KG1 (cell line): ENCODE measurements around the gene CA9.

Source experiments
- DNase-seq: peaks from one replicate; lab custom pipeline; 2025; lab: John Stamatoyannopoulos, UW

CA9 gene

DNA sequence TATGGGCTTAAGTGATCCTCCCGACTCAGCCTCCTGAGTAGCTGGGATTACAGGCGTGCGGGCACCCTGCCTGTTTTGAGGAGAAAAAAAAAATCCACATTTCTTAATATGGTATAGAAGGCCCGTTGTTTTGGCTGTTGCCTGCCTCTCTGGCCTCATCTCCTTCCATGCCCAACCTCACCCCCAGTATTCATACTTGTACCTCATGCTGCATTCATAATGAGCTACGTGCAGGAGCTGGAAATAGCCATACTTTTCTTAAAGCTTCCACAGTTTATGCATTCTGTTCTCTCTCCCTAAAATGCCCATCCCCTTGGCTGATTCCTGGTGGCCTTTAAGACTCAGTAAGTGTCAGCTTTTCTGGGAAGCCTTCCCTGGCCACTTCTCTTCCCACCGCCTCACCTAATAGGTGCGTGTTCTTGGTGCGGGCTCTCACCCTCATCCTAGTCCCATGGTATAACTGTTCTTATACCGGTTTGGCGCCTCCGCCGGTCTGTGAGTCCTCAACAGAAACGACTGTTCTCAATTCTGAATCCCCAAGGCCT is 18.1 kb downstream of the CA9 start:
- DNase-seq = no peak

DNA sequence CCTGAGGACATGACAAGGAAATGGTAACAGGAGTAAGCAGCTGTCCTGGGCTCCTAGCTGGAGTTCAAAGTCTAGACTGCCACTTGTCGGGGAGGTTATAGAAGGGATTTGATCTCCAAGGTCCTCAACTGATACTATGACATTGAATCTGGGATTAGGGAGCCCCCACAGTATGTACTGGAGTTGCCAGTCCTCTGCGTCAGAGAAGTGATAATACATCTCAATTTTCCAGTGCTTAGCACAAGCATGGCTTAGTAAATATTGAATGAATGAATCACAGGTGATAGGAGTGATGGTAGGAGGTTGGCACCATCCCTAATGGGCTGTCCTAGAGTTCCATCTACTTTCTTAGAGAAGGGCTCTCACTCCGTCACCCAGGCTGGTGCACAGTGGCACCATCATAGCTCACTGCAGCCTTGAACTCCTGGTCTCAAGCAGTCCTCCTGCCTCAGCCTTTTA is 22.2 kb downstream of the CA9 start:
- DNase-seq = no peak

GRCh38 chr9:35696520-35697215 is 22.9 kb downstream of the CA9 start:
- peak; percentile 20 for DNase-seq

- no peak for DNase-seq
These were observed 23.8 kb downstream of the CA9 start for GRCh38 chr9:35697486-35697885.

DNA sequence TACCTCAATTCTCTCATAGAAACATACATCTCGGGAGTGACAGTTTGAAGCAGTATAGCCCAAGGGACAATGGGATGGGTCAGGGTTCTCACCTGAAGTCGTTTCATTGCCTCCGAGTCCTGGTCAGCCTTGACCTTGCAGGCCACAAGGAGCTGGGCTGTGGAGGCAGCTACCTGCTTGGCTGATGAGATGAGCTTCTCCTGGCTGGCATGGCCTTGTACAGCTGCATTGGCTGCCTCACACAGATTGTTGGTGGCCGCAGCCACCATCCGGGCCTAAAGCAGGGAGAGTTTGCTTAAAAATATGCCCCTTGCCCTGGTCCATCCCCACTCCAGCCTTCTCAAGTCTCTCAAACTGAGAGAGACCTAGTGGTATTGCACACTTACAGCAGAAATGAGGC is 24.5 kb downstream of the CA9 start:
- DNase-seq = no peak

DNA sequence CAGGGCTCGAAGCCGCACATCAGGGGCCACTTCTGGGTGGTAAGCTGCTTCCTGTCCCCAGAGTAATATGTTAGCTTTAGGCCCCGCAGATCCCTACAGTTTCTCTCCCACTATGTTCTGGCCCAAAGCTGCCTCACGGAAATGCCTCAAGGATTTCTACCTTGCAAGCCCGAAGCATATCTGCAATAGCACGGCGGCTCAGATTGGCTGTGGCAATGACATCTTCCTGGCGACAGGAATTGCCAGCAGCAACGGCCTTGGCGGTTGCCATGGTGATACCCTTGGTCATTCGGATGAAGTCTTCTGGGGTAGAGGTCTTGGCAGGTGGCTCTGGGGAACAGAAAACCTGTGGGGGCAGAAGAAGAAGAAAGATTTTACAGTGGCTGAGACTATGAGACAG is 26.3 kb downstream of the CA9 start:
- DNase-seq = no peak

DNA sequence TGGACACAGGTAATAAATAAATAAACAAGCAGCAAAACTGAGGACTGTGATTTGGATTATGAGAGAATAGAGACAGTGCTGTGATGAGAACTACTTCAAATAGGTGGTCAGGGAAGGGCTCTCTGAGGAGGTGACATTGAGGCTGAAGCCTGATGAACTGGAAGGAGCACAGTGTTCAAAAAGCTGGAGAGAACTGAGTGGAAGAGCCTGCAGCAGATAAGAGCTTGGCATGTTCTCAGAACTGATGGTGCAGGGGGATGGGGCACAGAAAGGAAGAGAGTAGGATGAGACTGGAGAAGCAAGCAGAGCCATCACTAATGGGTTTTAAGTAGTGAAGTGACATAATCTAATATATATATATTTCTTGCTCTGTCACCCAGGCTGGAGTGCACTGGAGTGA is 27.2 kb downstream of the CA9 start:
- no peak for DNase-seq

DNA sequence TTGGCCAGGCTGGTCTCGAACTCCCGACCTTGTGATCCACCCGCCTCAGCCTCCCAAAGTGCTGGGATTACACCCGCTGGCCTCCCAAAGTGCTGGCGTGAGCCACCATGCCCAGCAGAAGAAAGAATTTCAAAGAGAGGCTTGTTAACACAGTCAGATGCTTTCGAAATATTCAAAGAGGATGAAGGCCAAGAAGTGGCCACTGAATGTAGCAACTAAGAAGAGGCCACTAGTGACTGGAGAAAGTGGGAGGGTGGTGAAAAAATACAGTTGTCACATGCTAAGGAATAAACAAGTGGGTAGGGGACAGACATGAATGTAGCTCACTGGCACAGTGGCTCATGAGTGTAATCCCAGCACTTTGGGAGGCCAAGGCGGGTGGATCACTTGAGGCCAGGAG is 29.0 kb downstream of the CA9 start:
- DNase-seq = no peak

DNA sequence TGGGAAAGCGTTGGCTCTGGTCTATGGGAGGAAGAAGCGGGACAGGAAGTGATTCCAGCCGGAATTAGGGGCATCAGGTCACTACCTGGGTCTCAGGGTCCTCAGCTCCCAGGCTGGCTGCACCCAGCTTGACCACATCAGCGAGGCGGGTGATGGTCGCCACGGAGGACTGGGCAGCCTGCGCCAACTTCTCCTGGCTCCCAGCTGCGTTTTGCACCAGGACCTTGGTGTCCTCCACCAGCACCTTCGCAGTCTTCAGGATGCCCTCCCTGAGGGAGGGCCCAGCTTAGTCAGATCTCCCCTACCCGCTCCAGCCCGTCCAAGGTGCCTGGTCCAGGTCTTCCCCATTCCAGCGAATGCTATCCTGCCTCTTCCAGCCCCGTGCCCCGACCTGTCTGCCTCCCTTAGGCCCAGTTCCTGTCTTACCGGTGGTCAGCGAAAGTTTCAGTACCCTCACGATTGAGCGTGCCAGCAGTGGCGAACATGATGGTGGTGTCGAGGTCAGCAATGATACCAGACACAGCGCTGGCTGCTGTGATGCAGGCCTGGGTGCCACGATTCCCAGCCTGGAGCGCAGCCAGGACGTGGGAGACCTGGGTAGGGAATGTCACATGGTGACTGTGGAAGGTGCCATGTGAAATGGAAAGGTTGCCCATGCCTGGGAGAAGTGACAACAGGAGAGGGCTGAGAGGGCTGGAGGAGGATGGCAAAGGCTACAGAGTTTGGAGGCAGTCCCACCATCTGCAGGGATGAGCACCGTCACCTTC is 30.4 kb downstream of the CA9 start:
- no peak for DNase-seq

DNA sequence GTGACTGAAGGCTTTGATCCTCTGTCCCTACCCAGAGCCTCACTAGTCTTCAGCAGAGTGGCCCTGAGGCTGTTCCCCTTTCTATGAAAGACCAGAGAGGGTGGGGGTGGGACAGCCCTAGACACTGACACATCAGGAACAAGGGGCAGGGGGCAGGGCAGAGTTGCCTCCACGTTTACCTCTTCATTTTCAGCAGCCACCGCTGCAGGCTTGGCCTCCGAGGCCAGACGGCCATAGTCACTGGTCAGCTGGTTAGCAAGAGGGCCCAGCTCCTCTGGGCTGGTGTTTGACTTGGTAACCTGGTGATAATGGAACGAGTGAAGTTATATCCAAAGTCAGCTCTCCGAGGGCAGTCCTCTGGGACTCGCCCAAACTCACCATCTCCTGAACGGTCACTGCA is 31.6 kb downstream of the CA9 start:
- DNase-seq = no peak

DNA sequence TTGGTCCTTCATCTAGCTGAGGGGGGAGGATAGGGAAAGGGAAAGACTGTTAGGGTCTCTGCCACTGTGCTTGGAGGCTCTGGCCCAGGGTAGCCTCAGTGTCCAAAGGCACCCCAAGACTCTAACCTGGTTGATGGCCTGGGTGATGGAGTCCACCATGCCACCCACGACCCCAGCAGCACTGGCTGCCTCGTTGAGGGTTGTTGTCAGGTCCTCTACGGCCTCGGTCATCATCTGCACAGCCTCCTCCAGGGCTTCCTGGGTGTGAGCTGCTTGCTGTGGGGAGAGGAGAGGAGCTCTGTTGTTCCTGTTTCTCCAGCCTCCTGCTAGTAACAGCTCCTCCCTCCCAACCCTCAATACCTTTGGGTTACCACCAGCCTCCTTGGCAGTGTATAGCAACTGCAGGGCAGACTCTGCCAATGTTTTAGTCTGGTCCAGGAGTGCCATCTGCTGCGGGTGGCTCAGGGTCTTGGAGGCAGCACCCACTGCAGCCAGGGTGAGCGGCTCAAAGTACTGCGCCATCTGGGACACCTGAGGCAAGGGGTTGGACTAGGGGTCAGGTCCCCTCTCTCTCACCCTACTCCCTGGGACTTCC is 32.2 kb downstream of the CA9 start:
- DNase-seq = no peak

- no peak for DNase-seq
These were observed 33.2 kb downstream of the CA9 start for GRCh38 chr9:35706951-35707350.

DNA sequence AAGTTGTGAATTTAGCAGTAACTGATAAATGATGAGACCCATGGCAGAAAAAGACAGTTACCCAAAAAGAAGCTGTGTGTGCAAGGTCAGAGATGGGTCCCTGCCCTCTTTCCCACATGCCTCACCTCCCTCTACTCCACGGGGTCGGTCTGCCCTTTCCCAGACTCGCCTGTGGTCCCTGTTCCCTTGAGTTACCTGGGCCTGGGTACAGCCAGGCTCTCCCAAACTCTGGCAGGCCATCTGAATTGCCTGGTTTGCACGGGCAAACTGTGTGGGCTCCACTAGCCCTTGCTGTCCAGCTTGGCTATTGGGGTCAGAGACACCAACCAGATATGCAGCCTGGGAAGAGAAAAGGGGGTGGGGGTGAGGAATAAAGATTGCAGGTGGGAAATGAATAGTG is 34.4 kb downstream of the CA9 start:
- no peak for DNase-seq

GRCh38 chr9:35710818-35711500 is 37.2 kb downstream of the CA9 start:
- DNase-seq = no peak

DNA sequence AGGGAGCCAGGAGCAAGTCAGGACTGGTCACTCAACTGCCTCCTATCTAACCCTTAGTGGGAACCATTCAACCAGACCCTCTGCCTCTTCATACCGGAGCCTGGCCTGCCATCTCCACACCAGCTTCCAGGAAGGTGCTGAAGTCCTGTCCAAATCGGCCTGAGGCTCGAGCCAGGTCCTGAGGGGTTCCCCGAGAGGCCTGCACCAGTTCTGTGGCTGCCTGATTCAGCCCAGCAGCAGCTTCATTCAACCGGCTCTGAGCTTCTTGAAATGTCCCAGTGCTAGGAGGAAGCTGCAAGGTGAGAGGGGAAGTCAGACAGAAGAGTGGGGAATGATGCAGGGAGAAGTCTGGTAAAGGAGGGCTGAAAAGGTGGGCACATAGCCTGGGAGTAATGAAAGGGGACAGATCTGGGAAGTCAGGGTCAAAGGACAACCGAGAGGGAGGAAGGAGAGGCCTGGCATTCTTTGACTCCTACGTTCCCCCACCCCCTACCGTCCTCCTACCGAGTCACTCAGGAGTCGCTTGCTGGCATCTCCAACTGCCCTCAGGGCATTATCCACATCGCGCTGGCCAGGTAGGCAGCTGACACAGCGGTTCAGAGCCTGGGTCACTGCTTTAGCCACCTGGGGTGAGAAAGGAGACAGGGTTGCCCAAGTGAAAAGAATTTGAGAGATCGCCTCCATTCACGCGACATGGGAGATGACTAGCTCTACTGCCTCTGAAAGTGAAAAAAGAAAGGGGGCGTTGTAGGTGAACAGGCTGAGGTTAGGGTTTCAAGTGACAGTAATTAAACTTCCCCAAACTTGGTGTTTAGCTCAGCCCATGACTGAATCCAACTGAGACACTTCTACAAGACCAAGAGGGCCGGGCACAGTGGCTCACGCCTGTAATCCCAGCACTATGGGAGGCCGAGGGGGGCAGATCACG is 38.0 kb downstream of the CA9 start:
- DNase-seq = no peak

- DNase-seq = no peak
These were observed 39.2 kb downstream of the CA9 start for GRCh38 chr9:35712762-35713400.

DNA sequence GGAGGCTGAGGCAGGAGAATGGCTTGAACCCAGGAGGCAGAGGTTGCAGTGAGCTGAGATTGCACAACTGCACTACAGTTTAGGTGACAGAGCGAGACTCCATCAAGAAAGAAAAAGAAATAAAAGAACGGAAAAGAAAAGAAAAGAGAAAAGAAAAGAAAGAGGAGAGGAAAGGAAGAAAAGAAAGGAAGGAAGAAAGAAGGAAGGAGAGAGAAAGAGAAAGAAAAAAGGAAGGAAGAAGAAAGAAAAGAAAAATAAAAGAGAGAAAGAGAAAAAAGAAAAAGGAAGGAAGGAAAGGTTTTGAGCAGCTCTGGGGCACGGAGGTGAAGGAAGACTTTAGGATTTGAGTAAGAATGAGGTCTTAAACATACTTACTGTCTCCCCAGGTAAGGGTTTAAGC is 39.9 kb downstream of the CA9 start:
- no peak for DNase-seq

- DNase-seq = no peak
These were observed 40.4 kb downstream of the CA9 start for GRCh38 chr9:35714123-35714522.

DNA sequence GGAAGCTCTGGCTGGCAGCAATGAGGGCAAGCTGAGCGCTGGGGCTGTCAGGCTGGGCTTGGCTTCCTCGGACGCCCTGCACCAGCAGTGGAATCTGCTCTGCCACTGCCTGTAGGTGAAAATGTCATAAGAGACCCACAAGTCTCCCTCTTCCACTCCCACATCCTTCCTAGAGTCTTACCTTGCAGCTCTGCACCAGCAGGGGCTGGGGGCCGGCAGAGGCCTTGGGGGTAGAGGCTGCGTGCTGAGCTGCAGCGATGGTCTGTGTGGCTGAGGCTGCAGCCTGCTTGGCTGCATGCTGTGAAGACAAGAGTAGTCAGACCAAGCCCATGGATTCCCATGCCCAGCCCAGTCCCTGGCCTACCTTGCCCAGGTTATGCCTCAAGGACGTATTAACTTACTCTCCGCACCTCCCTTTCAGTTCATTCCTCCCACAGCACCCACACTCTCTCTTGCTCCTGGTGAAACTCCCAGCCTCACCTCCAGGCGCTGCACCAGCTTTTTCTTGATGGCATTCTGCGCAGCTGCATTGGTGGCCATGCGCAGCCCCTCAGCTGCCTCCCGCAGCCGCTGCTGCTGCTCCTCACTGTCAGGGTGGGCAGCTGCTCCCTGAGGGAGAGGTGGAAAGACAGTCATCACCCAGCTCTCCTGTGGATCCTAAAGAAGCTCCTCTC is 41.0 kb downstream of the CA9 start:
- no peak for DNase-seq

DNA sequence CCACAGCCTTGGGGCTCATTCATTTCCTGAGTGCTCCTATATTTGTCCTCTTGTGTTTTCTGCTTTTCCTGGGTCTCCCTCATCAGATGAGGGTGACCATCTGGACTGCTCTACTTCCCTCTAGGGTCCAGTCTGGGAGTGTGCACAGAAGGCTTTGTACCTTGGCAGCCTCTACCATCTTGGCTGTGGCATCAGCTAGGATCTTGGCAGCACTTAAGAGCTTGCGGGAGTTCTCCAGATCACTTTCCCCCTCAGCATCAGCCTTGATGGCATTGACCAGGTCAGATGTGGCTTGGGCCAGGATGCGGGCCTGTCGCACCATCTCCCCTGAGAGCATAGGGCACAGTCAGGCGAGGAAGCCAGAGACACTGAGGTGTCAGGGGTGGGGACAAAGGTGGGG is 42.5 kb downstream of the CA9 start:
- DNase-seq = no peak
